Motor neuron (in vitro differentiated cells): ENCODE results near the gene IFNA21. TPM values are rescaled to one million over a fixed set of nuclear protein-coding genes. Genes with fewer than 3 reads are reported as not detected.
A peak's percentile ranks its signal among the peaks of the same experiment; 100 is the strongest.

ENCODE experiments used
- ATAC-seq, 8 experiments: fragments of 200-7000 bp; cut with Tn5 transposase; replicated peaks in 6 of 8; 2 replicates each; pipeline ENCODE4 v1.8.0; 2021; ENCODE audit warnings: mild to moderate bottlenecking in 8 of 8, moderate library complexity in 8 of 8
- H3K27ac ChIP-seq, 2 donors: fragments of 250-450 bp; sonication (Bioruptor Pico); 2 replicates each; pipeline ENCODE4 v1.9.0; 2021; ENCODE audit warnings: antibody characterized with exemption in 2 of 2, mild to moderate bottlenecking in 2 of 2, moderate library complexity in 1 of 2
- H3K4me1 ChIP-seq, 2 donors: fragments of 250-450 bp; sonication (Bioruptor Pico); replicated peaks in 1 of 2; 2 replicates each; pipeline ENCODE4 v1.6.1; 2021; ENCODE audit warnings: antibody characterized with exemption in 2 of 2, mild to moderate bottlenecking in 2 of 2, moderate library complexity in 1 of 2
- H3K4me3 ChIP-seq, 5 donors: fragments of 250-450 bp; sonication (Bioruptor Pico); 2 replicates each; pipeline ENCODE4 v1.9.0; 2021; ENCODE audit warnings: antibody characterized with exemption in 5 of 5, mild to moderate bottlenecking in 5 of 5, moderate library complexity in 4 of 5
- WGBS, 10 experiments: fragments of 450-650 bp; shearing (Covaris generic); methylation state at CpG; one replicate each; pipeline ENCODE4 v1.0.0; 2022; 5-methylcytosine and 5-hydroxymethylcytosine counted together
- in situ Hi-C, 9 experiments: fragments of 400-800 bp; cut with MboI; loops; one replicate each; pipeline ENCODE4 v1.15.0; 2021; ENCODE audit warnings: low sequenced_read_pairs in 9 of 9, low pct_unique_long_range_greater_than_20kb in 2 of 9; ENCODE audit not compliant: unreplicated experiment in 9 of 9
- total RNA-seq, 8 experiments: library from RNA; unstranded; fragments of 300-600 nt; gene quantifications; 2 replicates each; pipeline versions ENCODE4 v1.2.3 to v1.2.4, GENCODE V29; 2022

IFNA21 gene
- total RNA-seq, 8 experiments from 2014 or later: 0.25 to 0.45 TPM; not detected in 6

DNA sequence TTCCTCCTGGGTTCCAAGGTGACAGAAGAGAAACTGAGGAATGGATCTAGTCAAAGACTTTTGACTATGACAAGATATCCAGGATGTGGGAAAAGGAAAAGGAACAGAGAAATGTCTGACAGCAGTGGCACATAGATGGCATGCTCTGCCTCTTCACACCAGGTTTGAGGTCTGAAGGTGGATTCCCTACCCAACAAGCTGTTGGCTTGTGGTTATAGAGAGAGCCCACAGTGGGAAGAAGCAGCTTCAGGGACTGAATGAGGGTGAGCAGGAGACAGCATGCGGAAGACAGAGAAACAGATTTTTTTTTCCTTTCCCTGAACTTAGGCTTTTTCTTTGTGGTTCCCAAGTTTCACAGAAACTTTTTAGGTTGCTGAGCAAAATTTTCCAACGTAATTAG lies 45.4 kb downstream of the IFNA21 start:
- H3K4me1 ChIP-seq: no peaks in the 10 kb centered on the region
- H3K4me3 ChIP-seq: no peak overlapping the region
- H3K27ac ChIP-seq: no peak overlapping the region
- 0 to 100% (median 75%) methylated on average over 1 to 2 of the region's 2 CpGs; no CpG with 5 or more reads in 1 of the 10 experiments for WGBS, 10 experiments
- in situ Hi-C loops: loop anchor here in 4 of 9 experiments (25.0 kb wide), 3 partner anchors 234 to 1184 kb away; no protein-coding TSS in a partner anchor
- ATAC-seq: no peak

DNA sequence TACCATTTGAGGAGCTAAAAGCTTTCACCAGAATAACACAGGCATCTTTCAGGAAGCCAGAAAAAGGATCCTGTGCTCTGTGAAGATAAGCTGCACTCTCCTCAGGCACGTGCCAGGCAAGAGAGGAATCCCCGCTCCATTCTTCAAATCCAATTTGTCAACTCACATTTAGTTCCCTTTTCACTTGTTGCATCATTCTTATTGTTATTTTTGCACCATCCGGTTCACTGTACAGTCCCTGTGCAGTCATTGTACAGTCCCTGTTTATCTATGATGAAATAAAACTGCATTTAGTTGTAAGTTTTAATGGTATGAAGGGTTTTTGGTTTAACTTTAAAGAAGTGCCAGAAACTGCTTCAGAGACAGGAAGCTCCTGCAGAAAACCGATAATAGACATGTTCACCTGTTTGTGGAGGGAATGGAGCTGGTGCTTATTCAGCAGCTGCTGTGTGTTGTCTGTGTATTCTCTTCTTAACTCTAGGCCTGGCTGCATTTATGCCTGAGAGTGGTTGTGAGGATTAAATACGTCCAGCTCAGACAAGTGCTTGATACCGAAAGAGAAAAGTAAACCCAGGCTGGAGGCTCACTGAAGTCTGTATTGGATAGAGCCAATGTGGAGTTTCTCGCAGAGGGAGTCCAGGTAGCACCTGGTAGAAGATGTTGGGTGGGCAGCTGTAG lies 47.2 kb downstream of the IFNA21 start:
- ATAC-seq: peak in 2 of 8 experiments; percentile 32 to 60
- in situ Hi-C loops: loop anchor here in 4 of 9 experiments (10.0 to 25.0 kb wide), 4 partner anchors 232 to 1194 kb away; no protein-coding TSS in a partner anchor
- WGBS, 10 experiments: 14 to 100% (median 87%) methylated on average over 1 to 5 of the region's 7 CpGs; no CpG with 5 or more reads in 1 of the 10 experiments
- H3K4me1 ChIP-seq: no peaks in the 10 kb centered on the region
- H3K27ac ChIP-seq: no peak overlapping the region
- no peak overlapping the region for H3K4me3 ChIP-seq

Other genes with a start within 250 kb of the IFNA21 start
- gene HACD4, start 135.0 kb downstream of the IFNA21 start, total RNA-seq: 1 to 10 TPM; 1.4 to 4.5 (median 2.5) TPM
- under 1 TPM in 5 of 8 experiments, not detected in 3; 0.16 to 0.71 (median 0.41) TPM for gene IFNB1, start 88.7 kb downstream of the IFNA21 start, total RNA-seq
- under 1 TPM in 3 of 8 experiments, not detected in 5; 0.05 to 0.29 (median 0.13) TPM for gene IFNW1, start 24.8 kb downstream of the IFNA21 start, total RNA-seq
- gene IFNA4, start 20.9 kb upstream of the IFNA21 start, total RNA-seq: under 1 TPM in 1 of 8 experiments, not detected in 7; 0.71 TPM
- gene IFNA7, start 35.5 kb upstream of the IFNA21 start, total RNA-seq: under 1 TPM in 2 of 8 experiments, not detected in 6; 0.32 to 0.52 TPM
- gene IFNA10, start 40.5 kb upstream of the IFNA21 start, total RNA-seq: under 1 TPM in 2 of 8 experiments, not detected in 6; 0.23 to 0.57 TPM
- gene IFNA16, start 50.7 kb upstream of the IFNA21 start, total RNA-seq: under 1 TPM in 2 of 8 experiments, not detected in 6; 0.21 to 0.36 TPM
- gene IFNA17, start 61.6 kb upstream of the IFNA21 start, total RNA-seq: under 1 TPM in 2 of 8 experiments, not detected in 6; 0.23 to 0.38 TPM
- gene IFNA14, start 73.3 kb upstream of the IFNA21 start, total RNA-seq: under 1 TPM in 1 of 8 experiments, not detected in 7; 0.28 TPM
- gene IFNA5, start 138.7 kb upstream of the IFNA21 start, total RNA-seq: not detected
- gene KLHL9, start 168.7 kb upstream of the IFNA21 start, total RNA-seq: 10 to 100 TPM; 25.6 to 44.6 (median 36.9) TPM
- under 1 TPM in 1 of 8 experiments, not detected in 7; 0.43 TPM for gene IFNA6, start 184.2 kb upstream of the IFNA21 start, total RNA-seq
- under 1 TPM in 2 of 8 experiments, not detected in 6; 0.23 to 0.24 TPM for gene IFNA13, start 201.4 kb upstream of the IFNA21 start, total RNA-seq
- under 1 TPM in 1 of 8 experiments, not detected in 7; 0.33 TPM for gene IFNA2, start 218.7 kb upstream of the IFNA21 start, total RNA-seq
- gene IFNA8, start 242.5 kb upstream of the IFNA21 start, total RNA-seq: not detected